Panc1 (cell line): ENCODE measurements around the gene AKAP1.

ENCODE experiments used
- POLR2AphosphoS5 ChIP-seq: IDR thresholded peaks from 2 replicates; pipeline ENCODE4 v1.6.1; 2012; ENCODE audit warnings: mild to moderate bottlenecking, low read depth, low read length, moderate library complexity
- SIN3A ChIP-seq: IDR thresholded peaks from 2 replicates; pipeline ENCODE4 v1.6.1; 2012; ENCODE audit warnings: low read depth, mild to moderate bottlenecking, low read length, moderate library complexity, borderline replicate concordance; ENCODE audit not compliant: insufficient read depth
- TF ChIP-seq, protein P1 (sequence below): fragments of 450-650 bp; IDR thresholded peaks from 2 replicates; pipeline ENCODE4 v1.5.1; 2017; ENCODE audit warnings: mild to moderate bottlenecking
- TF ChIP-seq, protein P2 (sequence below), 2 experiments: IDR thresholded peaks; 2 replicates each; pipeline ENCODE4 v1.6.1; 2011 to 2012; ENCODE audit warnings: low read depth in 2 of 2, control low read depth in 1 of 2, low read length in 1 of 2, mild to moderate bottlenecking in 1 of 2, moderate library complexity in 1 of 2; ENCODE audit not compliant: insufficient read depth in 1 of 2

GRCh38 chr17:57124053-57124452, 39.0 kb downstream of the AKAP1 start:
- TF ChIP-seq, protein P1, sequence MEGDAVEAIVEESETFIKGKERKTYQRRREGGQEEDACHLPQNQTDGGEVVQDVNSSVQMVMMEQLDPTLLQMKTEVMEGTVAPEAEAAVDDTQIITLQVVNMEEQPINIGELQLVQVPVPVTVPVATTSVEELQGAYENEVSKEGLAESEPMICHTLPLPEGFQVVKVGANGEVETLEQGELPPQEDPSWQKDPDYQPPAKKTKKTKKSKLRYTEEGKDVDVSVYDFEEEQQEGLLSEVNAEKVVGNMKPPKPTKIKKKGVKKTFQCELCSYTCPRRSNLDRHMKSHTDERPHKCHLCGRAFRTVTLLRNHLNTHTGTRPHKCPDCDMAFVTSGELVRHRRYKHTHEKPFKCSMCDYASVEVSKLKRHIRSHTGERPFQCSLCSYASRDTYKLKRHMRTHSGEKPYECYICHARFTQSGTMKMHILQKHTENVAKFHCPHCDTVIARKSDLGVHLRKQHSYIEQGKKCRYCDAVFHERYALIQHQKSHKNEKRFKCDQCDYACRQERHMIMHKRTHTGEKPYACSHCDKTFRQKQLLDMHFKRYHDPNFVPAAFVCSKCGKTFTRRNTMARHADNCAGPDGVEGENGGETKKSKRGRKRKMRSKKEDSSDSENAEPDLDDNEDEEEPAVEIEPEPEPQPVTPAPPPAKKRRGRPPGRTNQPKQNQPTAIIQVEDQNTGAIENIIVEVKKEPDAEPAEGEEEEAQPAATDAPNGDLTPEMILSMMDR, result no peak
- TF ChIP-seq POLR2AphosphoS5, result no peak
- no peak for TF ChIP-seq SIN3A
- TF ChIP-seq, protein P2, sequence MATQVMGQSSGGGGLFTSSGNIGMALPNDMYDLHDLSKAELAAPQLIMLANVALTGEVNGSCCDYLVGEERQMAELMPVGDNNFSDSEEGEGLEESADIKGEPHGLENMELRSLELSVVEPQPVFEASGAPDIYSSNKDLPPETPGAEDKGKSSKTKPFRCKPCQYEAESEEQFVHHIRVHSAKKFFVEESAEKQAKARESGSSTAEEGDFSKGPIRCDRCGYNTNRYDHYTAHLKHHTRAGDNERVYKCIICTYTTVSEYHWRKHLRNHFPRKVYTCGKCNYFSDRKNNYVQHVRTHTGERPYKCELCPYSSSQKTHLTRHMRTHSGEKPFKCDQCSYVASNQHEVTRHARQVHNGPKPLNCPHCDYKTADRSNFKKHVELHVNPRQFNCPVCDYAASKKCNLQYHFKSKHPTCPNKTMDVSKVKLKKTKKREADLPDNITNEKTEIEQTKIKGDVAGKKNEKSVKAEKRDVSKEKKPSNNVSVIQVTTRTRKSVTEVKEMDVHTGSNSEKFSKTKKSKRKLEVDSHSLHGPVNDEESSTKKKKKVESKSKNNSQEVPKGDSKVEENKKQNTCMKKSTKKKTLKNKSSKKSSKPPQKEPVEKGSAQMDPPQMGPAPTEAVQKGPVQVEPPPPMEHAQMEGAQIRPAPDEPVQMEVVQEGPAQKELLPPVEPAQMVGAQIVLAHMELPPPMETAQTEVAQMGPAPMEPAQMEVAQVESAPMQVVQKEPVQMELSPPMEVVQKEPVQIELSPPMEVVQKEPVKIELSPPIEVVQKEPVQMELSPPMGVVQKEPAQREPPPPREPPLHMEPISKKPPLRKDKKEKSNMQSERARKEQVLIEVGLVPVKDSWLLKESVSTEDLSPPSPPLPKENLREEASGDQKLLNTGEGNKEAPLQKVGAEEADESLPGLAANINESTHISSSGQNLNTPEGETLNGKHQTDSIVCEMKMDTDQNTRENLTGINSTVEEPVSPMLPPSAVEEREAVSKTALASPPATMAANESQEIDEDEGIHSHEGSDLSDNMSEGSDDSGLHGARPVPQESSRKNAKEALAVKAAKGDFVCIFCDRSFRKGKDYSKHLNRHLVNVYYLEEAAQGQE (IDR thresholded peaks at IDR 0.05; ENCODE audit: insufficient read depth in 1 of 2, low read depth in 2 of 2, low read length in 1 of 2), result no peak
